Hepatocyte (in vitro differentiated cells): ENCODE data around the gene CPNE4. TPM values are rescaled to one million over a fixed set of nuclear protein-coding genes. Genes with fewer than 3 reads are reported as not detected.
"Not testable (repeated sequence)": the region's sequence is repeated elsewhere in the genome, so short reads cannot be mapped to it uniquely, and the experiment has no call there.

Source experiments
- DNase-seq: peaks from one replicate; pipeline ENCODE4 v3.0.0-alpha.2; 2016; ENCODE audit warnings: low spot score
- H2AFZ ChIP-seq: fragments of 200-600 bp; sonication (generic); 2 replicates; pipeline ENCODE4 v1.6.0; 2016; ENCODE audit warnings: antibody characterized with exemption, mild to moderate bottlenecking
- H3K27ac ChIP-seq: fragments of 200-600 bp; sonication (generic); 2 replicates; pipeline ENCODE4 v1.5.1; 2016; ENCODE audit warnings: mild to moderate bottlenecking
- H3K27me3 ChIP-seq: fragments of 200-600 bp; sonication (generic); 2 replicates; pipeline ENCODE4 v1.6.1; 2016
- H3K36me3 ChIP-seq: fragments of 200-600 bp; sonication (generic); replicated peaks from 2 replicates; pipeline ENCODE4 v1.5.1; 2016; ENCODE audit warnings: low read depth; ENCODE audit not compliant: insufficient read depth
- H3K4me1 ChIP-seq: fragments of 200-600 bp; sonication (generic); 2 replicates; pipeline ENCODE4 v1.5.1; 2016; ENCODE audit warnings: mild to moderate bottlenecking, moderate library complexity; ENCODE audit not compliant: insufficient read depth
- H3K4me2 ChIP-seq: fragments of 200-600 bp; sonication (generic); 2 replicates; pipeline ENCODE4 v1.6.0; 2016
- H3K4me3 ChIP-seq: fragments of 200-600 bp; sonication (generic); 2 replicates; pipeline ENCODE4 v1.5.1; 2016; ENCODE audit warnings: mild to moderate bottlenecking
- H3K79me2 ChIP-seq: fragments of 200-600 bp; sonication (generic); 2 replicates; pipeline ENCODE4 v1.6.0; 2017; ENCODE audit warnings: mild to moderate bottlenecking
- H3K9me2 ChIP-seq: fragments of 200-600 bp; sonication (generic); replicated peaks from 2 replicates; pipeline ENCODE4 v1.6.0; 2017; ENCODE audit warnings: mild to moderate bottlenecking; ENCODE audit not compliant: insufficient read depth
- H3K9me3 ChIP-seq: fragments of 200-600 bp; sonication (generic); 2 replicates; pipeline ENCODE4 v1.5.1; 2016; ENCODE audit warnings: low read depth, mild to moderate bottlenecking
- H4K20me1 ChIP-seq: fragments of 200-600 bp; sonication (generic); 2 replicates; pipeline ENCODE4 v1.6.0; 2016; ENCODE audit warnings: mild to moderate bottlenecking; ENCODE audit not compliant: insufficient read depth, poor library complexity, severe bottlenecking
- CTCF ChIP-seq: fragments of 200-600 bp; sonication (generic); IDR thresholded peaks from 2 replicates; pipeline ENCODE4 v1.5.1; 2016; ENCODE audit warnings: antibody characterized with exemption, mild to moderate bottlenecking; ENCODE audit not compliant: poor library complexity
- EZH2 ChIP-seq: fragments of 200-600 bp; sonication (generic); IDR thresholded peaks from 2 replicates; pipeline ENCODE4 v1.6.1; 2016; ENCODE audit warnings: antibody characterized with exemption, mild to moderate bottlenecking, borderline replicate concordance
- EZH2phosphoT487 ChIP-seq: fragments of 200-600 bp; sonication (generic); IDR thresholded peaks from one replicate; pipeline ENCODE4 v1.6.1; 2018; ENCODE audit warnings: antibody characterized with exemption, mild to moderate bottlenecking, low read depth, moderate library complexity; ENCODE audit not compliant: unreplicated experiment, severe bottlenecking
- WGBS: methylation state at CpG from one replicate; pipeline ENCODE4 v1.1.6; 2016; ENCODE audit warnings: low lambda C conversion rate; ENCODE audit errors: missing lambda C conversion rate; 5-methylcytosine and 5-hydroxymethylcytosine counted together
- polyA plus RNA-seq: library from polyadenylated mRNA; unstranded; fragments of >200 nt; fragmentation: Nextera tagmentation; extraction: Ambion mirVana; gene quantifications from 2 replicates; pipeline ENCODE4 v1.2.1, GENCODE V29; 2016
- total RNA-seq: library from RNA; depleted of rRNA; stranded (reverse); fragments of >200 nt; gene quantifications from 2 replicates; pipeline ENCODE4 v1.2.3, GENCODE V29; 2014

CPNE4 gene
- total and polyA plus RNA-seq, 2 experiments from 2014 or later, result 0.37 to 0.52 TPM

GRCh38 chr3:131895766-131896165, 139.0 kb downstream of the CPNE4 start:
- Histone ChIP-seq H3K9me3 (no peaks in the 10 kb centered on the region), H3K79me2 (no peaks in the 10 kb centered on the region), H3K27ac (no peak overlapping the region), H3K9me2 (no peaks in the 10 kb centered on the region), H3K27me3 (no peaks in the 10 kb centered on the region), H2AFZ (no peak overlapping the region), H3K4me3 (no peak overlapping the region), H3K4me1 (no peaks in the 10 kb centered on the region), H3K36me3 (no peaks in the 10 kb centered on the region), H3K4me2 (no peak overlapping the region), H4K20me1 (no peaks in the 10 kb centered on the region)
- no peak for TF ChIP-seq CTCF
- no peak for TF ChIP-seq EZH2phosphoT487
- TF ChIP-seq EZH2, result no peak
- WGBS, result 69% methylated on average over 3 of the region's 3 CpGs
- no peak for DNase-seq

DNA sequence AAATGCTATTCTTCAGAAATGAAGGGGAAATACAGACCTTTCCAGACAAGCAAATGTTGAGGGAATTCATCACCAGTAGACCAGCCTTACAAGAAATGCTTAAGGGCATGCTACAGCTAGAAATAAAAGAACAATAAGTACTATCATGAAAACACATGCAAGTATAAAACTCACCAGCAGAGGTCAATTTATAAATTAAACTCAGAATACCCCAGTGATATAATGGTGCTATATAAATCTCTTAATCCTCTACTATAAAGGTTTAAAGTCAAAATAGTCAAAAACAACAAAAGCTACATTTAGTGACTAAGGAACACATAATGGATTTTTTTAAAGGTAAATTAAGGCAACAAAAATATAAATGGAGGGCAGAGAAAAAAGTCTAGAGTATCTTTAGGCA, 142.5 kb downstream of the CPNE4 start:
- Histone ChIP-seq H3K4me1 (no peaks in the 10 kb centered on the region), H3K36me3 (no peaks in the 10 kb centered on the region), H2AFZ (no peak overlapping the region), H3K9me3 (no peaks in the 10 kb centered on the region), H3K27me3 (no peaks in the 10 kb centered on the region), H3K4me2 (no peak overlapping the region), H3K4me3 (no peak overlapping the region), H3K9me2 (no peaks in the 10 kb centered on the region), H4K20me1 (no peaks in the 10 kb centered on the region), H3K79me2 (no peaks in the 10 kb centered on the region), H3K27ac (no peak overlapping the region)
- no peak for TF ChIP-seq EZH2
- TF ChIP-seq EZH2phosphoT487, result no peak
- TF ChIP-seq CTCF, result no peak
- DNase-seq, result no peak

- H3K36me3 ChIP-seq, H3K27me3 ChIP-seq, H3K4me2 ChIP-seq, H4K20me1 ChIP-seq, H2AFZ ChIP-seq, H3K27ac ChIP-seq, DNase-seq, H3K9me3 ChIP-seq, H3K4me1 ChIP-seq, H3K4me3 ChIP-seq, H3K79me2 ChIP-seq, H3K9me2 ChIP-seq: not testable (repeated sequence)
- WGBS, result 81% methylated on average over 4 of the region's 4 CpGs
Measured at GRCh38 chr3:131885871-131886270, 148.9 kb downstream of the CPNE4 start.

DNA sequence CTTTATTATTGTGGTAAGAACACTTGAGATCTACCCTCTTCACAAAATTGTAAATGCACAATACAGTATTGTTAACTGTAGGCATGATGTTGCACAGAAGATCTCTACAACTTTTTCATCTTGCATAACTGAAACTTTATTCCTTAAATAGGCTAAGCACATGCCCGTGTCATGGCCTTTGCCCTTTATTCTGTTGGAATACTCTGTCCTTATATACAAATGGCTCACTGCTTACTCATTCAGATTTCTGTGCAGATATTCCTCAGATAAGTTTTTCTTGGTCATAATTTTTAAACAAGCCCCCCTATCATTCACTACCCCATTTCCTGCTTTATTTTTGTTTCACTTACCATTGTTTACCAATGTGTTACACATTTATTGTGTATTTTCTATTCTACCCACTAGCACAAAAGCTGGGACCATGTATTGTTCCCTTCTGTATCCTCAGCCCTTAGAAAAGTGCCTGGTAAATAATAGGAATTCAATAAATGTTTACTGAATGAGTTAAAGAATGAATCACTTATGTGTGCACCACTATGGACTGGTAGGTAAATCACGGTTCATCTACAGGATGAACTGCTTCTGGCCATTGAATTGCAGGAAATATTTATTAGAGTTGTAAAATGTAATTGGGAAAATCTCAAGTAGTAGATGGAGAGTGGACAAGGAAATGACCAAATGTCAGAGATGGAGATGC, 151.0 kb downstream of the CPNE4 start:
- H3K27me3 ChIP-seq, result no peaks in the 10 kb centered on the region
- H3K4me2 ChIP-seq, result no peak overlapping the region
- H3K27ac ChIP-seq, result no peak overlapping the region
- no peaks in the 10 kb centered on the region for H3K36me3 ChIP-seq
- no peak for DNase-seq
- TF ChIP-seq EZH2phosphoT487, result no peak
- TF ChIP-seq CTCF, result no peak
- no peak for TF ChIP-seq EZH2
- no peaks in the 10 kb centered on the region for H3K4me1 ChIP-seq
- H3K4me3 ChIP-seq, result no peak overlapping the region
- no peaks in the 10 kb centered on the region for H3K9me2 ChIP-seq
- WGBS, result 56% methylated on average over 2 of the region's 2 CpGs
- H3K9me3 ChIP-seq, result no peaks in the 10 kb centered on the region
- H2AFZ ChIP-seq, result no peak overlapping the region
- H3K79me2 ChIP-seq, result no peaks in the 10 kb centered on the region
- H4K20me1 ChIP-seq, result no peaks in the 10 kb centered on the region
